ENCODE measurements around the gene PTH2.

- no peak for TF ChIP-seq CTCF (IDR thresholded peaks at IDR 0.05; ENCODE audit: low read length)
- TF ChIP-seq EZH2 (IDR thresholded peaks at IDR 0.05; ENCODE audit: borderline replicate concordance, low read length), result no peak
Measured at GRCh38 chr19:49435670-49436069, 12.4 kb upstream of the PTH2 start.

Measured in OCI-LY1 (cell line).